Neural cell (in vitro differentiated cells): Measurements from ENCODE around the gene SFMBT2.

Source experiments
- EP300 ChIP-seq: fragments of 450-650 bp; conservative IDR thresholded peaks from 2 replicates; pipeline ENCODE4 v1.6.1; 2014; ENCODE audit warnings: antibody characterized with exemption, mild to moderate bottlenecking, moderate library complexity; ENCODE audit not compliant: poor library complexity, severe bottlenecking
- EZH2 ChIP-seq: fragments of 200-600, 300-800 bp; shearing (Covaris generic), sonication (generic); IDR thresholded peaks from 2 replicates; pipeline ENCODE4 v1.6.1; 2014; ENCODE audit warnings: antibody characterized with exemption, low read length, borderline replicate concordance, mild to moderate bottlenecking; ENCODE audit not compliant: insufficient read depth, poor library complexity, severe bottlenecking
- POLR2AphosphoS5 ChIP-seq: IDR thresholded peaks from 2 replicates; pipeline ENCODE4 v1.6.1; 2012
- RAD21 ChIP-seq: fragments of 450-650 bp; conservative IDR thresholded peaks from 2 replicates; pipeline ENCODE4 v1.6.1; 2014; ENCODE audit warnings: antibody characterized with exemption, mild to moderate bottlenecking, moderate library complexity
- TAF1 ChIP-seq: IDR thresholded peaks from 2 replicates; pipeline ENCODE4 v1.6.1; 2012; ENCODE audit warnings: low read depth
- TF ChIP-seq, protein P1 (sequence below): fragments of 450-650 bp; IDR thresholded peaks from 2 replicates; pipeline ENCODE4 v1.5.1; 2014; ENCODE audit warnings: antibody characterized with exemption, mild to moderate bottlenecking, moderate library complexity; ENCODE audit not compliant: poor library complexity, severe bottlenecking

DNA sequence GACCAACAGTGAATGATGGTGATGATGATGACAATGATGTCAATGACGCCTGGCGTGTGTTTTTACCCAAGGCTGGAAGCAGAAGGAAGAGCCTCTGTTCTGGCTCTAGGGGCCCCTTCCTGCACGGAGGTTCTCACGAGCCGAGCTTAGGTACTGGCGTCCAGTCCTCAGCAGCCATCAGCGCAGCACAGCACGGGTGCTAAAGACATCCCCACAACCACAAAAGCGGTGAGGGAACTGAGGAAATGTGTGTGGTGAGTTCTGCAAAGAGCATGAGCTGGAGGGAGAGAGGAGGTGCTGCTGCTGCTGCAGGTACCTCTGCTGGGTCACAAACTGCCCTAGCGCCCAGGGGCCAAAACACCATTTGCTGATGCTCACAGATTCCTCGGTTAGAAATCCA is 81.6 kb downstream of the SFMBT2 start:
- TF ChIP-seq EZH2 (no peak), EP300 (no peak), TAF1 (no peak), POLR2AphosphoS5 (no peak), RAD21 (no peak)
- TF ChIP-seq, protein P1, sequence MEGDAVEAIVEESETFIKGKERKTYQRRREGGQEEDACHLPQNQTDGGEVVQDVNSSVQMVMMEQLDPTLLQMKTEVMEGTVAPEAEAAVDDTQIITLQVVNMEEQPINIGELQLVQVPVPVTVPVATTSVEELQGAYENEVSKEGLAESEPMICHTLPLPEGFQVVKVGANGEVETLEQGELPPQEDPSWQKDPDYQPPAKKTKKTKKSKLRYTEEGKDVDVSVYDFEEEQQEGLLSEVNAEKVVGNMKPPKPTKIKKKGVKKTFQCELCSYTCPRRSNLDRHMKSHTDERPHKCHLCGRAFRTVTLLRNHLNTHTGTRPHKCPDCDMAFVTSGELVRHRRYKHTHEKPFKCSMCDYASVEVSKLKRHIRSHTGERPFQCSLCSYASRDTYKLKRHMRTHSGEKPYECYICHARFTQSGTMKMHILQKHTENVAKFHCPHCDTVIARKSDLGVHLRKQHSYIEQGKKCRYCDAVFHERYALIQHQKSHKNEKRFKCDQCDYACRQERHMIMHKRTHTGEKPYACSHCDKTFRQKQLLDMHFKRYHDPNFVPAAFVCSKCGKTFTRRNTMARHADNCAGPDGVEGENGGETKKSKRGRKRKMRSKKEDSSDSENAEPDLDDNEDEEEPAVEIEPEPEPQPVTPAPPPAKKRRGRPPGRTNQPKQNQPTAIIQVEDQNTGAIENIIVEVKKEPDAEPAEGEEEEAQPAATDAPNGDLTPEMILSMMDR: no peak
